Ectodermal cell (in vitro differentiated cells): ENCODE data around the gene PCGF2.

ENCODE experiments used
- H3K27ac ChIP-seq: 2 replicates; pipeline ENCODE4 v1.7.0; 2013; ENCODE audit warnings: mild to moderate bottlenecking, low read depth, low read length; ENCODE audit not compliant: insufficient read depth, poor library complexity, severe bottlenecking
- H3K27me3 ChIP-seq: 2 replicates; pipeline ENCODE4 v1.7.0; 2013; ENCODE audit warnings: mild to moderate bottlenecking, low read length; ENCODE audit not compliant: insufficient read depth, control insufficient read depth, poor library complexity, severe bottlenecking
- H3K36me3 ChIP-seq: one replicate; pipeline ENCODE4 v1.7.0; 2013; ENCODE audit warnings: low read length; ENCODE audit not compliant: control insufficient read depth, insufficient read depth
- H3K4me1 ChIP-seq: one replicate; pipeline ENCODE4 v1.7.0; 2013; ENCODE audit warnings: low read length; ENCODE audit not compliant: control insufficient read depth, insufficient read depth
- H3K4me3 ChIP-seq: 2 replicates; pipeline ENCODE4 v1.7.0; 2013; ENCODE audit warnings: low read depth, low read length, control low read depth; ENCODE audit not compliant: insufficient read depth
- H3K9me3 ChIP-seq: 2 replicates; pipeline ENCODE4 v1.7.0; 2013; ENCODE audit warnings: mild to moderate bottlenecking, low read length, moderate library complexity; ENCODE audit not compliant: control insufficient read depth
- WGBS, 2 experiments: methylation state at CpG; one replicate each; pipeline ENCODE4 v1.1.7; 2013; ENCODE audit warnings: missing lambda C conversion rate in 2 of 2; 5-methylcytosine and 5-hydroxymethylcytosine counted together

The PCGF2 gene

GRCh38 chr17:38701504-38702165 is 46.5 kb downstream of the PCGF2 start:
- Histone ChIP-seq H3K9me3 (no peaks in the 10 kb centered on the region), H3K4me1 (peaks cover 17% of the 10 kb centered on the region), H3K36me3 (no peaks in the 10 kb centered on the region), H3K27me3 (peaks cover 89% of the 10 kb centered on the region), H3K27ac (no peak overlapping the region), H3K4me3 (peak overlapping the region; percentile 48)
- 9 to 10% methylated on average over 25 of the region's 25 CpGs for WGBS, 2 experiments

GRCh38 chr17:38698760-38699159 is 49.4 kb downstream of the PCGF2 start:
- H3K4me1 ChIP-seq = peaks cover 15% of the 10 kb centered on the region
- no peaks in the 10 kb centered on the region for H3K36me3 ChIP-seq
- H3K27ac ChIP-seq = no peak overlapping the region
- 86 to 91% methylated on average over 5 of the region's 5 CpGs for WGBS, 2 experiments
- no peak overlapping the region for H3K4me3 ChIP-seq
- H3K9me3 ChIP-seq = no peaks in the 10 kb centered on the region
- peaks cover 67% of the 10 kb centered on the region for H3K27me3 ChIP-seq

- Histone ChIP-seq H3K9me3 (no peaks in the 10 kb centered on the region), H3K36me3 (no peaks in the 10 kb centered on the region), H3K4me3 (no peak overlapping the region), H3K4me1 (peaks cover 8% of the 10 kb centered on the region), H3K27me3 (peaks cover 51% of the 10 kb centered on the region), H3K27ac (no peak overlapping the region)
- WGBS, 2 experiments = 85 to 88% methylated on average over 4 of the region's 4 CpGs
Observed at GRCh38 chr17:38697061-38697820, 50.9 kb downstream of the PCGF2 start.

- no peak overlapping the region for H3K4me3 ChIP-seq
- no peak overlapping the region for H3K27ac ChIP-seq
- 77 to 84% methylated on average over 12 of the region's 12 CpGs for WGBS, 2 experiments
- H3K9me3 ChIP-seq = no peaks in the 10 kb centered on the region
- peaks cover 18% of the 10 kb centered on the region for H3K27me3 ChIP-seq
- H3K36me3 ChIP-seq = no peaks in the 10 kb centered on the region
- H3K4me1 ChIP-seq = peaks cover 8% of the 10 kb centered on the region
Observed at GRCh38 chr17:38693700-38694329, 54.3 kb downstream of the PCGF2 start.

GRCh38 chr17:38691154-38691553 is 57.0 kb downstream of the PCGF2 start:
- 85 to 88% methylated on average over 4 of the region's 4 CpGs for WGBS, 2 experiments
- Histone ChIP-seq H3K9me3 (no peaks in the 10 kb centered on the region), H3K4me1 (peaks cover 8% of the 10 kb centered on the region), H3K27me3 (no peaks in the 10 kb centered on the region), H3K4me3 (no peak overlapping the region), H3K27ac (no peak overlapping the region), H3K36me3 (no peaks in the 10 kb centered on the region)

- Histone ChIP-seq H3K4me1 (peaks cover 8% of the 10 kb centered on the region), H3K36me3 (no peaks in the 10 kb centered on the region), H3K27me3 (no peaks in the 10 kb centered on the region), H3K9me3 (no peaks in the 10 kb centered on the region), H3K27ac (no peak overlapping the region), H3K4me3 (no peak overlapping the region)
- WGBS, 2 experiments = 93 to 95% methylated on average over 4 of the region's 4 CpGs
Observed at GRCh38 chr17:38690386-38690785, 57.8 kb downstream of the PCGF2 start.

GRCh38 chr17:38687286-38687685 is 60.9 kb downstream of the PCGF2 start:
- WGBS, 2 experiments = 88 to 89% methylated on average over 5 of the region's 5 CpGs

GRCh38 chr17:38685491-38685890 is 62.6 kb downstream of the PCGF2 start:
- Histone ChIP-seq H3K27ac (no peak overlapping the region), H3K36me3 (no peaks in the 10 kb centered on the region), H3K27me3 (no peaks in the 10 kb centered on the region), H3K4me1 (no peaks in the 10 kb centered on the region), H3K9me3 (no peaks in the 10 kb centered on the region), H3K4me3 (no peak overlapping the region)
- 90 to 91% methylated on average over 12 of the region's 12 CpGs for WGBS, 2 experiments

More at GRCh38 chr17:38687286-38687685, 60.9 kb downstream of the PCGF2 start:
- Histone ChIP-seq H3K27me3 (no peaks in the 10 kb centered on the region), H3K36me3 (no peaks in the 10 kb centered on the region), H3K4me3 (no peak overlapping the region), H3K9me3 (no peaks in the 10 kb centered on the region), H3K4me1 (no peaks in the 10 kb centered on the region), H3K27ac (no peak overlapping the region)
